B cell (primary cell): Measurements from ENCODE around the gene MFAP1.

Source experiments
- EZH2 ChIP-seq: IDR thresholded peaks from 2 replicates; pipeline ENCODE4 v1.6.1; 2012; ENCODE audit warnings: borderline replicate concordance, low read depth, mild to moderate bottlenecking, moderate library complexity, low read length; ENCODE audit not compliant: insufficient read depth, poor library complexity, severe bottlenecking
- TF ChIP-seq, protein P1 (sequence below): fragments of 200-600 bp; IDR thresholded peaks from one replicate; pipeline ENCODE4 v1.8.0; 2022; ENCODE audit warnings: antibody characterized with exemption, mild to moderate bottlenecking

GRCh38 chr15:43826029-43826507 is 1.6 kb upstream of the MFAP1 start:
- TF ChIP-seq, protein P1, sequence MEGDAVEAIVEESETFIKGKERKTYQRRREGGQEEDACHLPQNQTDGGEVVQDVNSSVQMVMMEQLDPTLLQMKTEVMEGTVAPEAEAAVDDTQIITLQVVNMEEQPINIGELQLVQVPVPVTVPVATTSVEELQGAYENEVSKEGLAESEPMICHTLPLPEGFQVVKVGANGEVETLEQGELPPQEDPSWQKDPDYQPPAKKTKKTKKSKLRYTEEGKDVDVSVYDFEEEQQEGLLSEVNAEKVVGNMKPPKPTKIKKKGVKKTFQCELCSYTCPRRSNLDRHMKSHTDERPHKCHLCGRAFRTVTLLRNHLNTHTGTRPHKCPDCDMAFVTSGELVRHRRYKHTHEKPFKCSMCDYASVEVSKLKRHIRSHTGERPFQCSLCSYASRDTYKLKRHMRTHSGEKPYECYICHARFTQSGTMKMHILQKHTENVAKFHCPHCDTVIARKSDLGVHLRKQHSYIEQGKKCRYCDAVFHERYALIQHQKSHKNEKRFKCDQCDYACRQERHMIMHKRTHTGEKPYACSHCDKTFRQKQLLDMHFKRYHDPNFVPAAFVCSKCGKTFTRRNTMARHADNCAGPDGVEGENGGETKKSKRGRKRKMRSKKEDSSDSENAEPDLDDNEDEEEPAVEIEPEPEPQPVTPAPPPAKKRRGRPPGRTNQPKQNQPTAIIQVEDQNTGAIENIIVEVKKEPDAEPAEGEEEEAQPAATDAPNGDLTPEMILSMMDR, result no peak
- TF ChIP-seq EZH2, result no peak
